Measurements from ENCODE around the gene MED29. TPM values are rescaled to one million over a fixed set of nuclear protein-coding genes. Genes with fewer than 3 reads are reported as not detected.

MED29 gene
- polyA plus RNA-seq, 2 of the 4 experiments (the other 2 are of a cell fraction) = 47.7 to 57.5 TPM

GRCh38 chr19:39413911-39414608, 22.9 kb downstream of the MED29 start (continued):
- TF ChIP-seq RAD21 (conservative IDR thresholded peaks at IDR 0.05 in 1 of 2, IDR thresholded peaks at IDR 0.05 in 1 of 2) = peak; percentile 35 to 44; a peak in 3 of 5 replicates
- TF ChIP-seq MAZ (IDR thresholded peaks at IDR 0.05; ENCODE audit: borderline replicate concordance, low read depth, low read length) = no peak
- TF ChIP-seq CEBPB (IDR thresholded peaks at IDR 0.05) = peak; percentile 62 to 76; a peak in 3 of 4 replicates
- TF ChIP-seq SREBF2 (IDR thresholded peaks at IDR 0.05) = no peak
- TF ChIP-seq RCOR1 (IDR thresholded peaks at IDR 0.05; ENCODE audit: low read depth, low read length) = peak; percentile 86; the same call in 1 of the 2 replicates
- TF ChIP-seq, protein P1, sequence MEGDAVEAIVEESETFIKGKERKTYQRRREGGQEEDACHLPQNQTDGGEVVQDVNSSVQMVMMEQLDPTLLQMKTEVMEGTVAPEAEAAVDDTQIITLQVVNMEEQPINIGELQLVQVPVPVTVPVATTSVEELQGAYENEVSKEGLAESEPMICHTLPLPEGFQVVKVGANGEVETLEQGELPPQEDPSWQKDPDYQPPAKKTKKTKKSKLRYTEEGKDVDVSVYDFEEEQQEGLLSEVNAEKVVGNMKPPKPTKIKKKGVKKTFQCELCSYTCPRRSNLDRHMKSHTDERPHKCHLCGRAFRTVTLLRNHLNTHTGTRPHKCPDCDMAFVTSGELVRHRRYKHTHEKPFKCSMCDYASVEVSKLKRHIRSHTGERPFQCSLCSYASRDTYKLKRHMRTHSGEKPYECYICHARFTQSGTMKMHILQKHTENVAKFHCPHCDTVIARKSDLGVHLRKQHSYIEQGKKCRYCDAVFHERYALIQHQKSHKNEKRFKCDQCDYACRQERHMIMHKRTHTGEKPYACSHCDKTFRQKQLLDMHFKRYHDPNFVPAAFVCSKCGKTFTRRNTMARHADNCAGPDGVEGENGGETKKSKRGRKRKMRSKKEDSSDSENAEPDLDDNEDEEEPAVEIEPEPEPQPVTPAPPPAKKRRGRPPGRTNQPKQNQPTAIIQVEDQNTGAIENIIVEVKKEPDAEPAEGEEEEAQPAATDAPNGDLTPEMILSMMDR (IDR thresholded peaks at IDR 0.05) = peak; percentile 51
- peak; percentile 39; the same call in 1 of the 2 replicates for TF ChIP-seq GATA3 (IDR thresholded peaks at IDR 0.05; ENCODE audit: borderline replicate concordance)
- TF ChIP-seq SMC3 (IDR thresholded peaks at IDR 0.05) = peak; percentile 21; the same call in 1 of the 3 replicates
- no peak for TF ChIP-seq MYC (IDR thresholded peaks at IDR 0.05; ENCODE audit: borderline replicate concordance, low read length)
- no peak for TF ChIP-seq JUNB (IDR thresholded peaks at IDR 0.05)
- TF ChIP-seq HOXB5 (CRISPR knock-in tag; IDR thresholded peaks at IDR 0.05) = peak; percentile 35; the same call in 1 of the 2 replicates
- 0 out of 2 replicates have a peak, but pooled peaks have one; percentile 44 for TF ChIP-seq HOXA7 (CRISPR knock-in tag; IDR thresholded peaks at IDR 0.05)
- TF ChIP-seq HOXB13 (CRISPR knock-in tag; IDR thresholded peaks at IDR 0.05; ENCODE audit: low read depth) = peak; percentile 52; the same call in 1 of the 2 replicates
- peak; percentile 90 for TF ChIP-seq KDM1A (IDR thresholded peaks at IDR 0.05; ENCODE audit: low read depth)
- TF ChIP-seq MAX (IDR thresholded peaks at IDR 0.05) = peak; percentile 60
- TF ChIP-seq JUN (IDR thresholded peaks at IDR 0.05) = peak in 1 of 2 experiments; percentile 15; a peak in 1 of 5 replicates
- no peak for TF ChIP-seq FOSL2 (IDR thresholded peaks at IDR 0.05)
- 0 out of 2 replicates have a peak, but pooled peaks have one; percentile 7 for TF ChIP-seq FOSL2 (CRISPR knock-in tag; IDR thresholded peaks at IDR 0.05)

DNA sequence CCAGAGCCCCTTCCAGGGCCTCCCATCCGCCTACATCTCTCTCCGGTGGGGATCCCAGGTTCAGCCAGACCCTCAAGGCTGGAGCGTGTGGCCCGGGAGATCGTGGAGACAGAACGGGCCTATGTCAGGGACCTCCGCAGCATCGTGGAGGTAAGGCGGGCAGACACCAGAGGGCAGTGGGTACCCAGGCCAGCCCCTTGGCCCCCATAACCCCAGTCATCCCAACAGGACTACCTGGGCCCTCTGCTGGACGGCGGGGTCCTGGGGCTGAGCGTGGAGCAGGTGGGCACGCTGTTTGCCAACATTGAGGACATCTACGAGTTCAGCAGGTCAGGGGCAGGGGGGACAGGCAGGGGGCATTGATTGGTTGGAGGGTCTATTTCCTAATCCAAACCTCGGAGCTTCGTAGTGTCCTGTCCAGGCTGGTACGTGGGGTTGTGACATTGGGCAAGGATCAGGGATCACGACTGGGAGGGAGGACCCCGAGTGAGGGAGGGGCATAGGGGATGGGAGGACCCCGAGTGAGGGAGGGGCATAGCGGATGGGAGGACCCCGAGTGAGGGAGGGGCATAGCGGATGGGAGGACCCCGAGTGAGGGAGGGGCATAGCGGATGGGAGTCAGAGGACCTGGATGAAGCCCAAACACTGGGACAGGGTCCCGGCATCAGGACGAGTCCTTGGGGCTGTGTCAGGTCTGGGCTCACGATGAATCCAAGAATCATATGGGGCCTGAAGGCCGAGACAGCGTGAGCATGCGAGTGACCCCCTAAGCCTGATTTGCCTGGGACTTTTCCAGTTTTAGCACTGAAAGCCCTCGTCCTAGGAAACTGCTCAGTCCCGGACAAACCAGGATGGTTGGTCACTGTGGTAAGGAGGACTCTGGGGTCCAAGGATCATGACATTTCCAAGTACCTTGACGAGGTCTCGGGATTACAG, 24.2 kb downstream of the MED29 start:
- Histone ChIP-seq H3K9me3 (no peaks in the 10 kb centered on the region), H3K4me3 (no peak overlapping the region), H3K4me1 (peaks cover 27% of the 10 kb centered on the region), H3K27ac (peak overlapping the region in 1 of 2 experiments; percentile 89; a peak in 3 of 6 replicates), H3K4me2 (peak overlapping the region; percentile 89)
- WGBS (ENCODE audit: missing lambda C conversion rate) = 85% methylated on average over 35 of the region's 35 CpGs
- FAIRE-seq (no peak), DNase-seq (ENCODE audit: low read depth in 1 of 2, low spot score in 1 of 2) (peak in 1 of 2 experiments; percentile 36), ATAC-seq (no peak)
- CTCF ChIA-PET = interaction anchor here (1.0 to 23.5 kb wide), 10 partner anchors 11 to 118 kb away, joined by 3 to 457 read pairs (median 12); partner anchors contain the start of genes EID2B, MED29, PAF1 and RPS16
- TF ChIP-seq BHLHE40 (IDR thresholded peaks at IDR 0.05; ENCODE audit: low read depth, low read length) = no peak
- 0 out of 3 replicates have a peak, but pooled peaks have one; percentile 12 for TF ChIP-seq SMC3 (IDR thresholded peaks at IDR 0.05)
- TF ChIP-seq, protein P2, sequence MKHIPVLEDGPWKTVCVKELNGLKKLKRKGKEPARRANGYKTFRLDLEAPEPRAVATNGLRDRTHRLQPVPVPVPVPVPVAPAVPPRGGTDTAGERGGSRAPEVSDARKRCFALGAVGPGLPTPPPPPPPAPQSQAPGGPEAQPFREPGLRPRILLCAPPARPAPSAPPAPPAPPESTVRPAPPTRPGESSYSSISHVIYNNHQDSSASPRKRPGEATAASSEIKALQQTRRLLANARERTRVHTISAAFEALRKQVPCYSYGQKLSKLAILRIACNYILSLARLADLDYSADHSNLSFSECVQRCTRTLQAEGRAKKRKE (CRISPR knock-in tag; IDR thresholded peaks at IDR 0.05; ENCODE audit: low read depth) = no peak
- TF ChIP-seq RAD21 (conservative IDR thresholded peaks at IDR 0.05 in 1 of 2, IDR thresholded peaks at IDR 0.05 in 1 of 2) = peak in 1 of 2 experiments; percentile 20; a peak in 1 of 5 replicates
- POLR2A ChIA-PET = interaction anchor here (0.6 to 4.7 kb wide), 5 partner anchors 11 to 51 kb away, joined by 4 to 102 read pairs (median 16); partner anchors contain the start of gene RPS16
